ENCODE results near the gene MMRN2.

GRCh38 chr10:86956848-86957448 is 467 bp downstream of the MMRN2 start:
- TF ChIP-seq POLR2AphosphoS5 (IDR thresholded peaks at IDR 0.05): no peak
- TF ChIP-seq EP300 (IDR thresholded peaks at IDR 0.05): no peak
- no peak for TF ChIP-seq CTCF (IDR thresholded peaks at IDR 0.05)

Data from stomach (tissue), 4 donors.